ENCODE measurements around the gene VTI1A.

VTI1A gene

DNA sequence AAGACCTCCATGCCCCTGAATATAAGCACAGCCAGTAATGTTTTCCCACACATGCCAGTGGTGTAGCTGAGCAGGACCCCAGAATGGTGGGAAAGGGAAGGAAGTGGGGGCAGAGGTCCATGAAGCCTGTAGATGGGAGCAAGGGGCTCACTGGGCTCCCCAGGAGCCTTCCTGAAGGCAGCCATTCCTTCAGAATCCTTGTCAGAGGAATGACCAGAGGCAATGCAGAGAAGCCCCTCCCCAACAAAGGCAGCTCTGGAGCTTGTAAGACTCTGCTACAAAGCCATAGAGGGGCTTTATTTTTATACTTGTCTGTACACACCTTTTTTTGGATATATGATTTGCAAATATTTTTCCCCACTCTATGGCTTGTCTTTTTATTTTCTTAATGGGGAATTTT is 338.1 kb downstream of the VTI1A start:
- H3K4me2 ChIP-seq (ENCODE audit: low read depth, low read length, poor library complexity, severe bottlenecking), result no peak overlapping the region
- H3K9me3 ChIP-seq (ENCODE audit: insufficient read depth, low read depth, low read length), result no peaks in the 10 kb centered on the region; the same call in 1 of the 2 replicates

DNA sequence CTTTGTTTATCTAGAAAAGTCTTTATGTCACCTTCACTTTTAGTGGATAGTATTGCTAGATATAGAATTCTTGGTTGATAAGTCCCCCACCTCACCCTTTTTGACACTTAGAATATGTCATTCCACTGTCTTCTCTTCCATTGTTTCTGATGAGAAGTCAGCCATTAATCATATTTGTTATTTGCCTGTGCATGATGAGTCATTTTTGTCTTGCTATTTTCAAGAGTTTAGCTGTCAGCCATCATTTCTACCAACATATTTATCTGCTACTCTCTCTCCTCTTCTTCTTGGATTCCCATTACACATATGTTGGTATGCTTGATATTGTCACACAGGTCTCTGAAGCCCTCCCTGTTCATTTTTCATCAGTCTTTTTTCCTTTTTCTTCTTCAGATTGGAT is 342.2 kb downstream of the VTI1A start:
- H3K9me3 ChIP-seq (ENCODE audit: insufficient read depth, low read depth, low read length), result no peaks in the 10 kb centered on the region; the same call in 1 of the 2 replicates
- no peak overlapping the region for H3K4me2 ChIP-seq (ENCODE audit: low read depth, low read length, poor library complexity, severe bottlenecking)
- H3K4me1 ChIP-seq (ENCODE audit: insufficient read depth, low read length, poor library complexity, severe bottlenecking), result no peaks in the 10 kb centered on the region
- H3K4me3 ChIP-seq (ENCODE audit: low read length, poor library complexity, severe bottlenecking), result no peak overlapping the region
- no peaks in the 10 kb centered on the region for H3K79me2 ChIP-seq (ENCODE audit: insufficient read depth, low read length)
- H3K9ac ChIP-seq (ENCODE audit: low read depth, low read length, poor library complexity, severe bottlenecking), result no peak overlapping the region
- H3K36me3 ChIP-seq (ENCODE audit: insufficient read depth, low read length), result no peaks in the 10 kb centered on the region
- no peak overlapping the region for H2AFZ ChIP-seq (ENCODE audit: low read length)
- no peaks in the 10 kb centered on the region for H3K9me2 ChIP-seq (replicated peaks; ENCODE audit: low read depth, low read length)
- H3F3A ChIP-seq (ENCODE audit: low read depth), result no peaks in the 10 kb centered on the region
- H3K27me3 ChIP-seq (ENCODE audit: insufficient read depth, low read length, poor library complexity, severe bottlenecking), result no peaks in the 10 kb centered on the region
- no peak for TF ChIP-seq EZH2phosphoT487 (IDR thresholded peaks at IDR 0.05; ENCODE audit: borderline replicate concordance)
- TF ChIP-seq, protein P1, sequence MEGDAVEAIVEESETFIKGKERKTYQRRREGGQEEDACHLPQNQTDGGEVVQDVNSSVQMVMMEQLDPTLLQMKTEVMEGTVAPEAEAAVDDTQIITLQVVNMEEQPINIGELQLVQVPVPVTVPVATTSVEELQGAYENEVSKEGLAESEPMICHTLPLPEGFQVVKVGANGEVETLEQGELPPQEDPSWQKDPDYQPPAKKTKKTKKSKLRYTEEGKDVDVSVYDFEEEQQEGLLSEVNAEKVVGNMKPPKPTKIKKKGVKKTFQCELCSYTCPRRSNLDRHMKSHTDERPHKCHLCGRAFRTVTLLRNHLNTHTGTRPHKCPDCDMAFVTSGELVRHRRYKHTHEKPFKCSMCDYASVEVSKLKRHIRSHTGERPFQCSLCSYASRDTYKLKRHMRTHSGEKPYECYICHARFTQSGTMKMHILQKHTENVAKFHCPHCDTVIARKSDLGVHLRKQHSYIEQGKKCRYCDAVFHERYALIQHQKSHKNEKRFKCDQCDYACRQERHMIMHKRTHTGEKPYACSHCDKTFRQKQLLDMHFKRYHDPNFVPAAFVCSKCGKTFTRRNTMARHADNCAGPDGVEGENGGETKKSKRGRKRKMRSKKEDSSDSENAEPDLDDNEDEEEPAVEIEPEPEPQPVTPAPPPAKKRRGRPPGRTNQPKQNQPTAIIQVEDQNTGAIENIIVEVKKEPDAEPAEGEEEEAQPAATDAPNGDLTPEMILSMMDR (conservative IDR thresholded peaks at IDR 0.05; ENCODE audit: low read length), result no peak
- no peaks in the 10 kb centered on the region for H4K20me1 ChIP-seq (ENCODE audit: insufficient read depth, low read length, poor library complexity, severe bottlenecking)

More for the DNA sequence above, 338.1 kb downstream of the VTI1A start:
- TF ChIP-seq, protein P1 (conservative IDR thresholded peaks at IDR 0.05; ENCODE audit: low read length), result no peak
- no peak for TF ChIP-seq EZH2phosphoT487 (IDR thresholded peaks at IDR 0.05; ENCODE audit: borderline replicate concordance)
- Histone ChIP-seq H3K36me3 (ENCODE audit: insufficient read depth, low read length) (no peaks in the 10 kb centered on the region), H3K9me2 (replicated peaks; ENCODE audit: low read depth, low read length) (no peaks in the 10 kb centered on the region), H3F3A (ENCODE audit: low read depth) (no peaks in the 10 kb centered on the region), H3K27me3 (ENCODE audit: insufficient read depth, low read length, poor library complexity, severe bottlenecking) (no peaks in the 10 kb centered on the region), H2AFZ (ENCODE audit: low read length) (no peak overlapping the region), H4K20me1 (ENCODE audit: insufficient read depth, low read length, poor library complexity, severe bottlenecking) (no peaks in the 10 kb centered on the region), H3K4me1 (ENCODE audit: insufficient read depth, low read length, poor library complexity, severe bottlenecking) (no peaks in the 10 kb centered on the region), H3K9ac (ENCODE audit: low read depth, low read length, poor library complexity, severe bottlenecking) (no peak overlapping the region), H3K4me3 (ENCODE audit: low read length, poor library complexity, severe bottlenecking) (no peak overlapping the region), H3K79me2 (ENCODE audit: insufficient read depth, low read length) (no peaks in the 10 kb centered on the region)

DNA sequence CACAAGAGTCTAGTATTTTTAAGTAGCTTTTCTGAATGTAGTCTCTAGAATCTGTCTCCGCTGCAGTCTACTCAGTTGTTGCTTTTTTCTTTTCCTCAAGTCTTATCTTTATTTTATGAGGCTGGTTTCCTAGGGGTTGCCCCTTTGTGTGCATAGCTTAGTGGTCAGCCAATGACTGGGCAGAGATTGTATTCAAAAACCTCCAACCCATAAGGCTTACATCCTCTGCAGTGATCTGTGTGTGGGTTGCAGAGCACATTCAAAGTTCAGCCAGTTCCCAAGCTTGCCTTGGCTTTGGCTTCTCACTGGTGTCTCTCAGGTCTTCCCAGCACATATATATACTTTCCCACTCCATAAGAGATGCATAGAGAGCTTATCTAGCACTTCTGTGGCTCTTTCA is 343.0 kb downstream of the VTI1A start:
- no peak overlapping the region for H3K4me3 ChIP-seq (ENCODE audit: low read length, poor library complexity, severe bottlenecking)
- H3K9me3 ChIP-seq (ENCODE audit: insufficient read depth, low read depth, low read length), result no peaks in the 10 kb centered on the region; the same call in 1 of the 2 replicates
- H3K4me2 ChIP-seq (ENCODE audit: low read depth, low read length, poor library complexity, severe bottlenecking), result no peak overlapping the region
- no peaks in the 10 kb centered on the region for H3K36me3 ChIP-seq (ENCODE audit: insufficient read depth, low read length)
- H3K27me3 ChIP-seq (ENCODE audit: insufficient read depth, low read length, poor library complexity, severe bottlenecking), result no peaks in the 10 kb centered on the region
- no peaks in the 10 kb centered on the region for H3K9me2 ChIP-seq (replicated peaks; ENCODE audit: low read depth, low read length)
- H3K9ac ChIP-seq (ENCODE audit: low read depth, low read length, poor library complexity, severe bottlenecking), result no peak overlapping the region
- no peaks in the 10 kb centered on the region for H4K20me1 ChIP-seq (ENCODE audit: insufficient read depth, low read length, poor library complexity, severe bottlenecking)
- TF ChIP-seq, protein P1 (conservative IDR thresholded peaks at IDR 0.05; ENCODE audit: low read length), result no peak
- TF ChIP-seq EZH2phosphoT487 (IDR thresholded peaks at IDR 0.05; ENCODE audit: borderline replicate concordance), result no peak
- H3K4me1 ChIP-seq (ENCODE audit: insufficient read depth, low read length, poor library complexity, severe bottlenecking), result no peaks in the 10 kb centered on the region
- H3F3A ChIP-seq (ENCODE audit: low read depth), result no peaks in the 10 kb centered on the region
- H2AFZ ChIP-seq (ENCODE audit: low read length), result no peak overlapping the region
- H3K79me2 ChIP-seq (ENCODE audit: insufficient read depth, low read length), result no peaks in the 10 kb centered on the region

Data from Loucy (cell line).